Muscle layer of colon (tissue), 2 donors: ENCODE data around the gene CPNE7.

Source experiments
- H3K27ac ChIP-seq: one replicate; pipeline ENCODE4 v1.7.0; 2013; ENCODE audit warnings: low read depth, mild to moderate bottlenecking, low read length, moderate library complexity
- H3K27me3 ChIP-seq, 2 donors: one replicate each; pipeline ENCODE4 v1.7.0; 2013; ENCODE audit warnings: low read length in 2 of 2, mild to moderate bottlenecking in 2 of 2; ENCODE audit not compliant: insufficient read depth in 2 of 2, control insufficient read depth in 1 of 2
- H3K36me3 ChIP-seq: one replicate; pipeline ENCODE4 v1.7.0; 2013; ENCODE audit warnings: mild to moderate bottlenecking, low read length; ENCODE audit not compliant: insufficient read depth
- H3K4me1 ChIP-seq: one replicate; pipeline ENCODE4 v1.7.0; 2013; ENCODE audit warnings: mild to moderate bottlenecking, low read length; ENCODE audit not compliant: insufficient read depth
- H3K4me3 ChIP-seq, 2 donors: one replicate each; pipeline ENCODE4 v1.7.0; 2013; ENCODE audit warnings: low read length in 2 of 2, low read depth in 1 of 2, mild to moderate bottlenecking in 1 of 2, moderate library complexity in 1 of 2
- H3K9ac ChIP-seq: one replicate; pipeline ENCODE4 v1.7.0; 2013; ENCODE audit warnings: low read length
- H3K9me3 ChIP-seq: one replicate; pipeline ENCODE4 v1.7.0; 2013; ENCODE audit warnings: mild to moderate bottlenecking, low read length
- donor health status: abdominal sarcoma.
- donor health status: Adenocarcinoma of cecum.

CPNE7 gene

GRCh38 chr16:89561884-89562599, 13.5 kb upstream of the CPNE7 start:
- Histone ChIP-seq H3K27me3 (no peaks in the 10 kb centered on the region), H3K9ac (peak overlapping the region; percentile 77), H3K4me3 (peak overlapping the region; percentile 76 to 100), H3K36me3 (peaks cover 38% of the 10 kb centered on the region), H3K27ac (no peak overlapping the region), H3K4me1 (peaks cover 34% of the 10 kb centered on the region), H3K9me3 (no peaks in the 10 kb centered on the region)

GRCh38 chr16:89562939-89563338, 12.6 kb upstream of the CPNE7 start:
- H3K27me3 ChIP-seq: no peaks in the 10 kb centered on the region
- no peak overlapping the region for H3K4me3 ChIP-seq
- H3K4me1 ChIP-seq: peaks cover 31% of the 10 kb centered on the region
- H3K9me3 ChIP-seq: no peaks in the 10 kb centered on the region
- H3K9ac ChIP-seq: no peak overlapping the region
- H3K27ac ChIP-seq: no peak overlapping the region
- H3K36me3 ChIP-seq: peaks cover 37% of the 10 kb centered on the region

- H3K9ac ChIP-seq: no peak overlapping the region
- H3K36me3 ChIP-seq: peaks cover 37% of the 10 kb centered on the region
- H3K27me3 ChIP-seq: no peaks in the 10 kb centered on the region
- H3K4me1 ChIP-seq: peaks cover 31% of the 10 kb centered on the region
- H3K27ac ChIP-seq: no peak overlapping the region
- H3K4me3 ChIP-seq: no peak overlapping the region
- H3K9me3 ChIP-seq: no peaks in the 10 kb centered on the region
These were observed 11.7 kb upstream of the CPNE7 start for GRCh38 chr16:89563639-89564392.

GRCh38 chr16:89564476-89565255, 10.9 kb upstream of the CPNE7 start:
- no peak overlapping the region for H3K27ac ChIP-seq
- no peak overlapping the region for H3K4me3 ChIP-seq
- no peaks in the 10 kb centered on the region for H3K9me3 ChIP-seq
- peaks cover 37% of the 10 kb centered on the region for H3K36me3 ChIP-seq
- peaks cover 28% of the 10 kb centered on the region for H3K4me1 ChIP-seq
- H3K27me3 ChIP-seq: peaks cover 0 to 4% of the 10 kb centered on the region in 2 donors
- no peak overlapping the region for H3K9ac ChIP-seq

- Histone ChIP-seq H3K9ac (no peak overlapping the region), H3K4me3 (peak overlapping the region in 1 of 2 donors; percentile 47), H3K36me3 (peaks cover 37% of the 10 kb centered on the region), H3K9me3 (no peaks in the 10 kb centered on the region), H3K27me3 (peaks cover 0 to 9% of the 10 kb centered on the region in 2 donors), H3K4me1 (peaks cover 26% of the 10 kb centered on the region), H3K27ac (no peak overlapping the region)
These were observed 10.4 kb upstream of the CPNE7 start for GRCh38 chr16:89565256-89565505.

GRCh38 chr16:89565506-89566372, 9.8 kb upstream of the CPNE7 start:
- no peaks in the 10 kb centered on the region for H3K9me3 ChIP-seq
- H3K4me1 ChIP-seq: peaks cover 26% of the 10 kb centered on the region
- no peak overlapping the region for H3K9ac ChIP-seq
- H3K27ac ChIP-seq: no peak overlapping the region
- peaks cover 37% of the 10 kb centered on the region for H3K36me3 ChIP-seq
- peak overlapping the region in 1 of 2 donors; percentile 47 for H3K4me3 ChIP-seq
- peaks cover 0 to 14% of the 10 kb centered on the region in 2 donors for H3K27me3 ChIP-seq

- Histone ChIP-seq H3K27ac (no peak overlapping the region), H3K9ac (no peak overlapping the region), H3K4me3 (no peak overlapping the region), H3K36me3 (peaks cover 19% of the 10 kb centered on the region), H3K9me3 (no peaks in the 10 kb centered on the region), H3K27me3 (peaks cover 3 to 28% of the 10 kb centered on the region in 2 donors), H3K4me1 (peaks cover 17% of the 10 kb centered on the region)
These were observed 7.6 kb upstream of the CPNE7 start for GRCh38 chr16:89567656-89568594.

- H3K4me1 ChIP-seq: peaks cover 12% of the 10 kb centered on the region
- no peak overlapping the region for H3K4me3 ChIP-seq
- H3K9ac ChIP-seq: no peak overlapping the region
- H3K36me3 ChIP-seq: peaks cover 1% of the 10 kb centered on the region
- no peaks in the 10 kb centered on the region for H3K9me3 ChIP-seq
- peaks cover 18 to 44% of the 10 kb centered on the region in 2 donors for H3K27me3 ChIP-seq
- H3K27ac ChIP-seq: no peak overlapping the region
These were observed 5.8 kb upstream of the CPNE7 start for GRCh38 chr16:89569506-89570341.

GRCh38 chr16:89570342-89570923, 5.1 kb upstream of the CPNE7 start:
- Histone ChIP-seq H3K9ac (no peak overlapping the region), H3K4me1 (peaks cover 9% of the 10 kb centered on the region), H3K27ac (no peak overlapping the region), H3K36me3 (no peaks in the 10 kb centered on the region), H3K9me3 (no peaks in the 10 kb centered on the region), H3K27me3 (peaks cover 18 to 51% of the 10 kb centered on the region in 2 donors), H3K4me3 (no peak overlapping the region)
